HEK293 (cell line): ENCODE data around the gene STYXL1.
A peak's percentile ranks its signal among the peaks of the same experiment; 100 is the strongest.
"Not testable (repeated sequence)": the region's sequence is repeated elsewhere in the genome, so short reads cannot be mapped to it uniquely, and the experiment has no call there.

Experiments
- CTCF ChIA-PET: fragments of 350-600 bp; formaldehyde crosslinking; extraction: SDS; loops from one replicate; lab custom pipeline; 2021; ENCODE audit warnings: antibody characterized with exemption; lab: Yijun Ruan, JAX
- POLR2A ChIA-PET: fragments of 300-600 bp; formaldehyde crosslinking; extraction: SDS; loops from one replicate; lab custom pipeline; 2020; ENCODE audit warnings: antibody characterized with exemption, inconsistent platforms; lab: Yijun Ruan, JAX
- H3K27ac ChIP-seq: fragments of 200-500 bp; sonication (Bioruptor generic); 2 replicates; pipeline ENCODE4 v1.5.1; 2014; ENCODE audit warnings: low read depth, low read length, control low read depth, inconsistent platforms; ENCODE audit errors: extremely low read depth
- H3K36me3 ChIP-seq, 2 experiments: fragments of 200-500 bp in 1 of 2; sonication (Bioruptor generic) in 1 of 2; 1 replicate in 1 of 2; 2 replicates in 1 of 2; pipeline ENCODE4 v1.5.1; 2014 to 2017; ENCODE audit warnings: inconsistent platforms in 2 of 2, low read length in 2 of 2; ENCODE audit not compliant: control insufficient read depth in 2 of 2, insufficient read depth in 1 of 2
- H3K4me1 ChIP-seq: fragments of 200-500 bp; sonication (Bioruptor generic); 2 replicates; pipeline ENCODE4 v1.5.1; 2014; ENCODE audit warnings: mild to moderate bottlenecking, low read length, inconsistent platforms; ENCODE audit not compliant: control insufficient read depth, insufficient read depth
- H3K4me3 ChIP-seq: 2 replicates; pipeline ENCODE4 v1.5.1; 2011; ENCODE audit warnings: low read depth, mild to moderate bottlenecking, control low read depth, low read length, moderate library complexity
- H3K9me3 ChIP-seq: fragments of 200-500 bp; sonication (Bioruptor generic); 2 replicates; pipeline ENCODE4 v1.5.1; 2014; ENCODE audit warnings: low read depth, low read length, inconsistent platforms; ENCODE audit not compliant: control insufficient read depth, insufficient read depth
- HOXA7 ChIP-seq: sonication (generic); formaldehyde crosslinking; IDR thresholded peaks from 2 replicates; pipeline ENCODE4 v1.8.1; 2022; ENCODE audit warnings: missing genetic modification reagents, borderline replicate concordance
- KLF10 ChIP-seq: fragments of 450-650 bp; IDR thresholded peaks from 2 replicates; pipeline ENCODE4 v1.5.1; 2018; ENCODE audit warnings: missing biosample characterization, mild to moderate bottlenecking, missing genetic modification characterization
- PRDM6 ChIP-seq: fragments of 450-650 bp; formaldehyde crosslinking; IDR thresholded peaks from 2 replicates; pipeline ENCODE4 v1.5.1; 2017; ENCODE audit warnings: missing biosample characterization, missing genetic modification characterization
- SCRT1 ChIP-seq: fragments of 450-650 bp; formaldehyde crosslinking; IDR thresholded peaks from 2 replicates; pipeline ENCODE4 v1.5.1; 2016; ENCODE audit warnings: missing biosample characterization, missing genetic modification characterization, borderline replicate concordance
- SCRT2 ChIP-seq: fragments of 450-650 bp; formaldehyde crosslinking; IDR thresholded peaks from 2 replicates; pipeline ENCODE4 v1.5.1; 2016; ENCODE audit warnings: missing biosample characterization, missing genetic modification characterization
- SP7 ChIP-seq: fragments of 450-650 bp; formaldehyde crosslinking; IDR thresholded peaks from 2 replicates; pipeline ENCODE4 v1.5.1; 2016; ENCODE audit warnings: missing biosample characterization, missing genetic modification characterization
- ZBTB48 ChIP-seq: fragments of 450-650 bp; formaldehyde crosslinking; IDR thresholded peaks from 2 replicates; pipeline ENCODE4 v1.5.1; 2016; ENCODE audit warnings: missing biosample characterization, missing genetic modification characterization
- ZBTB7A ChIP-seq: fragments of 450-650 bp; formaldehyde crosslinking; IDR thresholded peaks from 2 replicates; pipeline ENCODE4 v1.5.1; 2016; ENCODE audit warnings: low read depth, missing biosample characterization, missing genetic modification characterization
- ZIC2 ChIP-seq: fragments of 450-650 bp; formaldehyde crosslinking; IDR thresholded peaks from 2 replicates; pipeline ENCODE4 v1.5.1; 2016; ENCODE audit warnings: missing biosample characterization, missing genetic modification characterization
- ZNF140 ChIP-seq: fragments of 450-650 bp; formaldehyde crosslinking; IDR thresholded peaks from 2 replicates; pipeline ENCODE4 v1.5.1; 2016; ENCODE audit warnings: missing biosample characterization, missing genetic modification characterization
- ZNF146 ChIP-seq: fragments of 450-650 bp; formaldehyde crosslinking; IDR thresholded peaks from 2 replicates; pipeline ENCODE4 v1.5.1; 2016; ENCODE audit warnings: missing biosample characterization, missing genetic modification characterization
- ZNF155 ChIP-seq: fragments of 450-650 bp; formaldehyde crosslinking; IDR thresholded peaks from 2 replicates; pipeline ENCODE4 v1.5.1; 2016; ENCODE audit warnings: missing biosample characterization, missing genetic modification characterization
- ZNF202 ChIP-seq: fragments of 450-650 bp; formaldehyde crosslinking; IDR thresholded peaks from 2 replicates; pipeline ENCODE4 v1.5.1; 2016; ENCODE audit warnings: missing biosample characterization, missing genetic modification characterization, borderline replicate concordance
- ZNF274 ChIP-seq, 2 experiments: fragments of 200-500 bp in 1 of 2; fragments of 450-650 bp in 1 of 2; sonication (Bioruptor generic) in 1 of 2; formaldehyde crosslinking in 1 of 2; IDR thresholded peaks; 2 replicates each; pipeline versions ENCODE4 v1.5.1 to v1.6.1; 2014 to 2016; ENCODE audit warnings: borderline replicate concordance in 1 of 2, inconsistent platforms in 1 of 2, low read length in 1 of 2, missing biosample characterization in 1 of 2, missing genetic modification characterization in 1 of 2
- ZNF426 ChIP-seq: fragments of 450-650 bp; formaldehyde crosslinking; IDR thresholded peaks from 2 replicates; pipeline ENCODE4 v1.5.1; 2017; ENCODE audit warnings: missing biosample characterization, missing genetic modification characterization, mild to moderate bottlenecking, inconsistent platforms, moderate library complexity
- ZNF473 ChIP-seq: fragments of 450-650 bp; formaldehyde crosslinking; IDR thresholded peaks from 2 replicates; pipeline ENCODE4 v1.5.1; 2017; ENCODE audit warnings: missing biosample characterization, missing genetic modification characterization
- ZNF624 ChIP-seq: fragments of 450-650 bp; formaldehyde crosslinking; IDR thresholded peaks from 2 replicates; pipeline ENCODE4 v1.5.1; 2017; ENCODE audit warnings: missing biosample characterization, missing genetic modification characterization
- ZNF629 ChIP-seq: fragments of 450-650 bp; formaldehyde crosslinking; IDR thresholded peaks from 2 replicates; pipeline ENCODE4 v1.5.1; 2017; ENCODE audit warnings: missing biosample characterization, missing genetic modification characterization
- ZNF837 ChIP-seq: fragments of 450-650 bp; formaldehyde crosslinking; IDR thresholded peaks from 2 replicates; pipeline ENCODE4 v1.5.1; 2016; ENCODE audit warnings: missing biosample characterization, missing genetic modification characterization
- TF ChIP-seq, protein P1 (sequence below): fragments of 450-650 bp; formaldehyde crosslinking; IDR thresholded peaks from 2 replicates; pipeline ENCODE4 v1.5.0; 2017; ENCODE audit warnings: missing biosample characterization, missing genetic modification characterization, borderline replicate concordance

Gene STYXL1

DNA sequence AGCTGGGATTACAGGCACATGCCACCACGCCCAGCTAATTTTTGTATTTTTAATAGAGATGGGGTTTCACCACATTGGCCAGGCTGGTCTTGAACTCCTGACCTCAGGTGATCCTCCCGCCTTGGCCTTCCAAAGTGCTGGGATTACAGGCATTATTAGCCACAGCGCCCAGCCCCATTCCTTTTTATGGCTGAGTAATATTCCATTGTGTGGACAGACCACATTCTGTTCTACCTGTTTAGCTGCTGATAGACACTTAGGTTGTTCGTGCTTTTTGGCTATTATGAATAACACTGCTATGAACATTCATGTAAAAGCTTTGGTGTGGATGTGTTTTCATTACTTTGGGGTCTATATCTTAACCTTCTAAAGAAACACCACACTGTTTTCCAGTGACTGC, 29.3 kb downstream of the STYXL1 start:
- not testable (repeated sequence) for H3K4me3 ChIP-seq, H3K4me1 ChIP-seq, H3K9me3 ChIP-seq, H3K27ac ChIP-seq
- ChIA-PET CTCF (interaction anchor here (0.6 to 4.7 kb wide), 4 partner anchors 28 to 460 kb away, joined by 3 to 86 read pairs (median 4); no protein-coding TSS in a partner anchor), POLR2A (interaction anchor here (0.6 kb wide), 1 partner anchor 14 kb away, joined by 4 read pairs; no protein-coding TSS in a partner anchor)
- TF ChIP-seq ZNF146 (tag by site-specific recombination): peak; percentile 68
- peaks cover 23 to 32% of the 10 kb centered on the region in 2 experiments; a peak in 2 of 3 replicates for H3K36me3 ChIP-seq

GRCh38 chr7:76016191-76016947, 31.4 kb downstream of the STYXL1 start:
- CTCF ChIA-PET: interaction anchor here (0.6 kb wide), 1 partner anchor 295 kb away, joined by 6 read pairs; no protein-coding TSS in a partner anchor
- H3K27ac ChIP-seq: no peak overlapping the region
- H3K4me1 ChIP-seq: no peaks in the 10 kb centered on the region
- no peak for TF ChIP-seq ZNF140 (tag by site-specific recombination)
- TF ChIP-seq ZIC2: no peak
- TF ChIP-seq ZBTB7A (tag by site-specific recombination): no peak
- TF ChIP-seq ZNF426: no peak
- no peak for TF ChIP-seq SCRT2 (tag by site-specific recombination)
- no peaks in the 10 kb centered on the region for H3K9me3 ChIP-seq
- H3K36me3 ChIP-seq: peaks cover 18 to 24% of the 10 kb centered on the region in 2 experiments; a peak in 2 of 3 replicates
- POLR2A ChIA-PET: no interaction called here
- no peak overlapping the region for H3K4me3 ChIP-seq

DNA sequence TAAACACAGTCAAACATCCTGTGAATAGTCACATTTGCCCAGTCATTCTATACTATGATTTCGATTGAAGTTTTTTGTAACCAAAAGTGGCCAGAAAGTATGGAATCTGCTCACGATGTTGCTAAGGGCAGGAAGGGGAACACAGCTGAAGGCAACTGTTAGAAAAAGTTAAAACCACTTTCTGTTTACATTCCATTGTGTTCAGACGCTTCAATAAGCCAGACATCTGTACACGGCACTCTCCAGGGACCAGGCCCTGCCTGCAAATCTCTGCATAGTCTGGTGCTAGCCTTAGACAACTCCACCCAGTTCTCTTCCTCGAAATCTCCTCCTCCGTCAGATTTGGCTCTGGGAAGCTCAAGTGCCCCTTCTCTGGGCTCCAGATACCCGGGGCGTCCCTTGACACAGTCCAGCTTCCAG, 36.3 kb downstream of the STYXL1 start:
- TF ChIP-seq ZNF624 (tag by site-specific recombination): no peak
- ChIA-PET CTCF (interaction anchor here (0.7 to 3.9 kb wide), 3 partner anchors 9 to 145 kb away, joined by 3 to 23 read pairs (median 4); no protein-coding TSS in a partner anchor), POLR2A (no interaction called here)
- no peak overlapping the region for H3K4me3 ChIP-seq
- H3K27ac ChIP-seq: no peak overlapping the region
- no peaks in the 10 kb centered on the region for H3K9me3 ChIP-seq
- H3K36me3 ChIP-seq: peaks cover 3 to 5% of the 10 kb centered on the region in 2 experiments; a peak in 2 of 3 replicates
- H3K4me1 ChIP-seq: no peaks in the 10 kb centered on the region

DNA sequence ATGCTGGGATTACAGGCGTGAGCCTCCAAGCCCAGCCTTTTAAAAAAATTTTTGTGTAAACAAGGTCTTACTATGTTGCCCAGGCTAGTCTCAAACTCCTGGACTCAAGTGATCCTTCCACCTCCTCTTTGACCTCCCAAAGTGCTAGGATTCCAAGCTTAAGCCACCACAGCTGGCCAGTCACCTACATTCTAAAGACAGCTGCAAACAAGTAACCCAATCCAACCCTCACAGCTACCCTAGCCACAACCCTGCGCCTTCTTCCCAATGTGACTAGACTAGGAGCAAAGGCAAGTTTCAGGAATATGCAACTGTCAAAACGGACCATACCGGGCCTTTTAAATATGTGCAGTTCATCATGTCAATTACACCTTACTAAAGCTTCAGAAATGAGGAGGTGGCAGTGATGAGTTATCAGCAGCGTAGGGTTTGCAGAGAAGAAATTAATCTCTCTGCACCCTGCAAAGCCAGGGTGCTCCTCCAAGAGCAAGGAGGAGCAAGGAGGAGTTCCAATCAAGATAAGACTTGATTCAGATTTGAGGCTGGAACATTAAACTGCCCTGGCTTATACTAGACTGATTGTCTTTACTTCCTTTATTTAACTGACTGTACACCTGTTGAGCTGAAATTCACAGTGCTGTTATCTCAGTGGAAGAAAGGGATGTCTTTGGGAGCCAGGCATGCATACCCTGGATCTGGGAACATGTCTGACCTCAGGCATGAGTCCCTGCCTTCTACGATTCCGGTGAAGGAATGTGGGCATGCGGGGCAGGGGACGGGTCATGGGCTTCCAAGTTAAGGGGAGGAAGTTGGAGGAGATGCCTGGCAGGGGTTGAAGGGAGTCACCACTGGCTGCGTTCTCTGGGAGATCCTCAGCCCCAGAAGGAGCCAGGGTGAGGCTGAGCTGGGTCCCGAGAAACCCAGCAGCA, 37.9 kb downstream of the STYXL1 start:
- peaks cover 0 to 8% of the 10 kb centered on the region in 2 experiments; a peak in 2 of 3 replicates for H3K36me3 ChIP-seq
- no peak overlapping the region for H3K4me3 ChIP-seq
- H3K4me1 ChIP-seq: no peaks in the 10 kb centered on the region
- no peak overlapping the region for H3K27ac ChIP-seq
- ChIA-PET CTCF (interaction anchor here (1.0 to 3.9 kb wide), 2 partner anchors 11 to 143 kb away, joined by 3 to 23 read pairs; no protein-coding TSS in a partner anchor), POLR2A (interaction anchor here (0.9 kb wide), 1 partner anchor 95 kb away, joined by 3 read pairs; the partner anchor contains the start of gene POR)
- H3K9me3 ChIP-seq: no peaks in the 10 kb centered on the region
- TF ChIP-seq ZNF837: no peak
- TF ChIP-seq, protein P1, sequence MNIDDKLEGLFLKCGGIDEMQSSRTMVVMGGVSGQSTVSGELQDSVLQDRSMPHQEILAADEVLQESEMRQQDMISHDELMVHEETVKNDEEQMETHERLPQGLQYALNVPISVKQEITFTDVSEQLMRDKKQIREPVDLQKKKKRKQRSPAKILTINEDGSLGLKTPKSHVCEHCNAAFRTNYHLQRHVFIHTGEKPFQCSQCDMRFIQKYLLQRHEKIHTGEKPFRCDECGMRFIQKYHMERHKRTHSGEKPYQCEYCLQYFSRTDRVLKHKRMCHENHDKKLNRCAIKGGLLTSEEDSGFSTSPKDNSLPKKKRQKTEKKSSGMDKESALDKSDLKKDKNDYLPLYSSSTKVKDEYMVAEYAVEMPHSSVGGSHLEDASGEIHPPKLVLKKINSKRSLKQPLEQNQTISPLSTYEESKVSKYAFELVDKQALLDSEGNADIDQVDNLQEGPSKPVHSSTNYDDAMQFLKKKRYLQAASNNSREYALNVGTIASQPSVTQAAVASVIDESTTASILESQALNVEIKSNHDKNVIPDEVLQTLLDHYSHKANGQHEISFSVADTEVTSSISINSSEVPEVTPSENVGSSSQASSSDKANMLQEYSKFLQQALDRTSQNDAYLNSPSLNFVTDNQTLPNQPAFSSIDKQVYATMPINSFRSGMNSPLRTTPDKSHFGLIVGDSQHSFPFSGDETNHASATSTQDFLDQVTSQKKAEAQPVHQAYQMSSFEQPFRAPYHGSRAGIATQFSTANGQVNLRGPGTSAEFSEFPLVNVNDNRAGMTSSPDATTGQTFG: no peak
- peak; percentile 60 for TF ChIP-seq SCRT2 (tag by site-specific recombination)
- no peak for TF ChIP-seq ZBTB48 (tag by site-specific recombination)
- no peak for TF ChIP-seq SP7 (tag by site-specific recombination)
- no peak for TF ChIP-seq ZNF629 (tag by site-specific recombination)
- no peak for TF ChIP-seq ZNF155 (tag by site-specific recombination)
- TF ChIP-seq HOXA7 (CRISPR knock-in tag): no peak
- no peak for TF ChIP-seq ZNF473 (tag by site-specific recombination)
- 0 out of 2 replicates have a peak, but pooled peaks have one; percentile 11 for TF ChIP-seq SCRT1 (tag by site-specific recombination)
- no peak for TF ChIP-seq KLF10
- TF ChIP-seq PRDM6: no peak
- no peak for TF ChIP-seq ZNF274 (IDR thresholded peaks at IDR 0.05; ENCODE audit: low read length)
- no peak for TF ChIP-seq ZNF274 (tag by site-specific recombination; IDR thresholded peaks at IDR 0.05; ENCODE audit: borderline replicate concordance)
- TF ChIP-seq ZNF202 (tag by site-specific recombination): no peak
